CD4-positive, alpha-beta T cell treated with Interleukin-15 for 1 hour (primary cell): Measurements from ENCODE around the gene LBP.
"Not testable (repeated sequence)": the region's sequence is repeated elsewhere in the genome, so short reads cannot be mapped to it uniquely, and the experiment has no call there.

Experiments
- DNase-seq: peaks from one replicate; pipeline ENCODE4 v3.0.0-alpha.2; 2020

Gene LBP

GRCh38 chr20:38350879-38351775 is 4.8 kb downstream of the LBP start:
- no peak for DNase-seq

- DNase-seq, result no peak
These were observed 7.0 kb downstream of the LBP start for GRCh38 chr20:38353316-38353715.

- no peak for DNase-seq
These were observed 7.9 kb downstream of the LBP start for GRCh38 chr20:38354227-38354626.

DNA sequence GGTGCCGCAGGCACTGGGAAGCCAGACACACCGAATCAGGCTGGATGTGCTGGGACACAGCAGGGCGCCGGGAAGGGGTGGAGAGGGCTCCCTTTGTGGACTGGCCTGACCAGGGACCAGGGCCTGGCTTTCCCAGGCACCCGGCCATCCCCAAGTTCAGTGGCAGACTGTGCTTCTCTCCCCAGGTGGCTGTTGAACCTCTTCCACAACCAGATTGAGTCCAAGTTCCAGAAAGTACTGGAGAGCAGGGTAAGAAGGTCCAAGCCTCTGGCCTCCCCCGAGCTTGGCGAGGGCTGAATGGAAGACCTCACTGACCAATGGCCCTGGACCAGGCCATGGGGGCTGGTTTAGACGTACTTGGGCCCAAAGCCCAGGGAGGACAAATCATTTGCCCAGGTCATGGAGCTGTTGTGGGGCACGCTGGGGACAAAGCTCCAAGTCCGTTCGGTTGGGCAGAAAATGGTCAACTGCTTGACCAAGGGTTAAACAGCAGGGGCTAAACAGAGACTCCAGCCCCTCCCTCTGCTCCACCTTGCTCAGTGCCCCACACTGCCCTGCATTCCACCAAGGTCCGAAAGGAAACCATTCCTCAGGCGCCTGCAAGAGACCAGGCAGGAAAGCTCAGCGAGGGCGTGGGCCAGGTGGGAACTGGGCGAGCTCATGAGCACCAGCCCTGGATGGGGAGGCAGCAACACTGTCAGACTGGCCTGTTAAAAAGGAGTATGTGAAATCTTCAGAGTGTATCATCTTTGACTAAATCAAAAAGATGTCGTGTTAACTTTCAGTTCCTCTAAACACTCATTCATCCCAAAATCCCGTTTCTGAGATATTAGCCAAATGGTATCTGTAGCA is 9.1 kb downstream of the LBP start:
- DNase-seq, result no peak

DNA sequence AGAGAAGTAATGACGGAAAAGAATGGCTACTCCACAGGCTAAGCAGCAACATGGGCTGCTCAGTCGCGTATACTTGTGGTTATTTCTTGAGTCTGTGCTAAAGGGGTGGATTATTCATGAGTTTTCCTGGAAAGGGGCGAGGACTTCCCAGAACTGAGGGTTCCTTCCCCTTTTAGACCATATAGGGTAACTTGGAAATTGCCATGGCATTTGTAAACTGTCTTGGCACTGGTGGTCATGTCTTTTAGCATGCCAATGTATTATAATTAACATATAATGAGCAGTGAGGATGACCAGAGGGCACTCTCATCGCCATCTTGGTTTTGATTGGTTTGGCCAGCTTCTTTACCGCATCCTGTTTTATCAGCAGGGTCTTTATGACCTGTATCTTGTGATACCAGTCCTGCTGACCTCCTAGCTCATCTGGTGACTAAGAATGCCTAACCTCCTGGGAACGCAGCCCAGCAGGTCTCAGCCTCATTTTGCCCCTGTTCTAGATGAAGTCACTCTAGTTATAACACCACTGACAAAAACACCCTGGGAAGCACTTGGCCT is 11.4 kb downstream of the LBP start:
- DNase-seq, result no peak

- no peak for DNase-seq
These were observed 12.3 kb downstream of the LBP start for GRCh38 chr20:38358556-38358955.

GRCh38 chr20:38363004-38363747 is 16.9 kb downstream of the LBP start:
- no peak for DNase-seq

GRCh38 chr20:38369389-38369788 is 23.1 kb downstream of the LBP start:
- DNase-seq, result no peak

DNA sequence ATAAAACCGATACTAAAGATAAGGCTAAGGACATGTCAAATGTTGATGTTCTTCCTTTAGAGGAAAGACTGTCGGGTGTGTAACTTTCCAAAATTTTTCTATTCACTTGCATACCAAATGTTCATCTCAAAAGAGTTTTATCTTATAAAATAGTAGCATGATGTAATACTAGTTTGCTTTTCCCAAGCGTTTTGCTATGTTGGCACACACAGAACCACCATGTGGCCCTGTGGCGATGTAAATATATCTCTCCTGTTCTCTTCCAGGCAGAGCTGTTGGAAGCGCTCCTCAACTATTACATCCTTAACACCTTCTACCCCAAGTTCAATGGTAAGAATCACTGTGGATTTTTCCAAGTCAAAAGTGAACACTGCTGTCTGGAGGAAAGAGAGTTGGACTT is 26.5 kb downstream of the LBP start:
- DNase-seq, result no peak

DNA sequence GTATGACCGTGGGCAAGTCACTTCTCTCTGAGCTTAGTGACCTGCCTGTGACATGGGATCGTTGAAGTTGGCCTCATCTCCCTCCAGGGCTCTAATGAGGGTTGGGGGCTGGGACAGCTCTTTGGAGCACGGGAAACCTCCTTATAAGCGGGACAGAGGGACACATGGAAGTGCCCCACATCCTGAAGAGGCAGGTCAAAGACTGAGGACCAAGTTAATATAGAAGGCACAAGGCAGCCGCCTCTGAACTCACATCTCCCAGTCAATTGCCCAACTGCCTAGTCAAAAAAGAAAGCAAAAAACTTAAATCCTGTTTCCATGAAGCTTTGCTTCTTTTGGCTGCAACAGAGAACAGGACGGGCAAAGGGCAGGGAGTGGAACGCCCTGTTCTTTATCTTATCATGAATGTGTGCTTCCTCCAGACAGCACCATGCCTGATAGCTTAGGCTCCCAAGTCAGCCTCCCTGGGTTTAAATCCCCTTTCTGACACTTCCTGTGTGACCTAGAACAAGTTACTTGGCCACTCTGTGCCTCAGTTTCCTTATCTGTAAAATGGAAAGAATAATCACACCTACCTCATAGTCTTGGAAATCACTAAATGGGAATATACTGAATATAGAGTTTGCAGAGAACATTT is 27.1 kb downstream of the LBP start:
- no peak for DNase-seq

DNA sequence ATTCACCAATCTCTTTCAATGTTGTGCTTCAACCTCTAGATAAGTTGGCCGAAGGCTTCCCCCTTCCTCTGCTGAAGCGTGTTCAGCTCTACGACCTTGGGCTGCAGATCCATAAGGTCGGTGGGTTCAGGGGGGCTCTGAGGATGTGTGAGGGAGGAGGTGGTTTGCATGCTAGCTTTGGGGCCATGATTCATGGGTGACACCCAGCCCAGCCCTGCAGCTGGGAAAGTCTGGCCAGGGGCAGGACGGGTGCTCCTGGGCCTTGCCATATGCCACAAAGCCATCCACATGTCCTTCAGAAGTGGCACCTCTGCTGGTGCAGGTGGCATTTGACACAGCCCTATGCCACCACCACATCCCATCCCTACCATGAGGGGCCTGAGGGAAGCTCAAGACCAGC is 27.6 kb downstream of the LBP start:
- no peak for DNase-seq

- DNase-seq, result no peak
These were observed 30.9 kb downstream of the LBP start for GRCh38 chr20:38377039-38377685.

GRCh38 chr20:38377838-38378237 is 31.6 kb downstream of the LBP start:
- not testable (repeated sequence) for DNase-seq

GRCh38 chr20:38383147-38383546 is 36.9 kb downstream of the LBP start:
- no peak for DNase-seq

DNA sequence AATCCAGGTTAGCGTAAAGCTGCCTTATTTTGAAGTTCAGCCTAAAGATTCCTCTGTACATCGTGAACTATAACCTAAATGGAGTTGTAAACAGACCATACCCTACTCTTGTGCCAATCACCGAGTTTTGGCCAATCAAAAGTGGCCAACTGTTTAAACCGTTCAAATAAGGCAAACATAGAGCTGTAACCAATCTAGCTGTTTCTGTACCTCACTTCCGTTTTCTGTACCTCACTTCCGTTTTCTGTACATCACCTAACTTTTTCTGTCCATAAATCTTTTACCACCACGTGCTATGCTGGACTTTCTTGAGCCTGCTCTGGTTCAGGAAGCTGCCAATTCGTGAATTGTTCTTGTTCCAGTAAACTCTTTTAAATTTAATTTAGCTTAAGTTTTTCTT is 39.7 kb downstream of the LBP start:
- no peak for DNase-seq

DNA sequence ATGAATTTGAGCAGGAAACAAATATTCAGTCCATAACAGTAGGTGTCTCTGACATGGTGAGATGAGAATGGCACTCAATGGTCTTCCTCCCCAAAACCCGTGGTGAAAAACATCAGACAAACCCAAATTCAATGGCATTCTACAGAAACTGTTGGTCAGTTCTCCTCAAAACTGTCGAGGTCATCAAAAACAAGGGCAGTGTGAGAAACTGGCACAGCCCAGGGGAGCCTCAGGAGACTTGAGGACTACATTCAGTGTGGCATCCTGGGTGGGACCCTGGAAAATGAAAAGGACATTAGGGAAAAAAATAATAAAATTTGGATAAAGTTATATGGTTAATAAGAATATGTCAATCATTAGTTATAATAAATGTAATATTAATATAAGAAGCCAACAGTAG is 40.6 kb downstream of the LBP start:
- no peak for DNase-seq

DNA sequence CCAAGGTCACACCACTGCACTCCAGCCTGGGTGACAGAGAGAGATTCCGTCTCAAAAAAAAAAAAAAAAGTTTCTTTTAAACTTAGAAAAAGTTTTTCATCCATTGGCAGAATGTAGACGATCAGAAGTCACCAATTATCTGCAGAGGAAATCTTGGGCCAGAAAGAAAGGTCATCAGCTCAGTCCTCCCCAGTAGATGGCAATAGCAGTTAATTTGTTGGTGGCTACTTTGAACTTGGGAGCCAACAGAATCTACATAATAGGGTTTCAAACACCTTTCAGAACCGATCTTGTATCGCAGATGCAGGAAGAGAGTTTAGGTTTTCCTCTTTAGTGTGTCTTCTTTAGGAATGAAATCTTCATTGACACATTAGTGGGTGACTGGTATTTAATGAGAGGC is 41.7 kb downstream of the LBP start:
- DNase-seq, result no peak

GRCh38 chr20:38392356-38392755 is 46.1 kb downstream of the LBP start:
- DNase-seq, result no peak

GRCh38 chr20:38393259-38393658 is 47.0 kb downstream of the LBP start:
- DNase-seq, result no peak

- no peak for DNase-seq
These were observed 48.9 kb downstream of the LBP start for GRCh38 chr20:38395165-38395564.

- DNase-seq, result not testable (repeated sequence)
These were observed 49.6 kb downstream of the LBP start for GRCh38 chr20:38395751-38396395.
